Stimulated activated CD8-positive, alpha-beta memory T cell treated with anti-CD3 and anti-CD28 coated beads, Interleukin-15, amount 100 ng/mL, for 24 hours (primary cell): ENCODE data around the gene STAT3.
"Not testable (repeated sequence)": the region's sequence is repeated elsewhere in the genome, so short reads cannot be mapped to it uniquely, and the experiment has no call there.

Experiments used
- DNase-seq: peaks from one replicate; pipeline ENCODE4 v3.0.0-alpha.2; 2020; ENCODE audit warnings: low read depth

STAT3 gene

DNA sequence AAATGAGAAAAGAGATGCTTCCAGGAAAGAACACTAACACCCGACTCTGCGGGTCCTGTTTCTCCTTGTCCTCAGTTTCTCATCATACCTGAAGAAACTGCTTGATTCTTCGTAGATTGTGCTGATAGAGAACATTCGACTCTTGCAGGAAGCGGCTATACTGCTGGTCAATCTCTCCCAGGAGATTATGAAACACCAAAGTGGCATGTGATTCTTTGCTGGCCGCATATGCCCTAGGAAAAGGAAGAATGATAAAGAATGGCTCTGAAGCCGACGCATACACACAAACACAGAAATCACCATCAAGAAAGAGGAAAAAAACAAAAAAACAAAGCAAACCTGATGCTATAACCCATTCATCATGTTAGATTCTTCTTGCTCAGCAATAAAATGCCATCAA, 41.8 kb downstream of the STAT3 start:
- DNase-seq, result no peak

DNA sequence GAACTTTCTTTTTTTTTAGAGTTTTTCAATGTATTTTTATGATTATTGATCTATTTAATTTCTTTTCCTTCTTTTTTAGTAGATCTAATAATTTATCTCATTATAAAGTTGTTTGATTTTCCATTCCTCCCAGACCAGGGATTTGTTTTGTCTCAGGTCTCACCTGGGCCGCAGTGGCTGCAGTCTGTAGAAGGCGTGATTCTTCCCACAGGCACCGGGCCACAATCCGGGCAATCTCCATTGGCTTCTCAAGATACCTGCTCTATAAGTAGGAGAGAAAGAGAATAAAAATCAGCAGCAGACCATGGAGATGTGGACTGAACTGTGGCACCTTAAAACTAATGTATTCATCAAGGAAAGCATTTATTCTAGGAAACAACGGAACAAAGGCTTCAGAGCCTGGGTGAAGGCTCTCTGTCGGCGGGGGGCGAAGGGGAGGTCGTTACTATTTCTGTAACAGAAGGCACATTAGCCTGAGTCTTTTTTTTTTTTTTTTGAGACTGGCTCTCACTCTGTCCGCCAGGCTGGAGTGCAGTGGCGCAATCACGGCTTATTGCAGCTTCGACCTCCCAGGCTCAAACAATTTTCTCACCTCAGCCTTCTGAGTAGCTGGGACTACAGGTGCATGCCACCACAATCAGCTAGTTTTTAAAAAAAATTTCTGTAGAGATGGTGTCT, 42.7 kb downstream of the STAT3 start:
- DNase-seq, result no peak

DNA sequence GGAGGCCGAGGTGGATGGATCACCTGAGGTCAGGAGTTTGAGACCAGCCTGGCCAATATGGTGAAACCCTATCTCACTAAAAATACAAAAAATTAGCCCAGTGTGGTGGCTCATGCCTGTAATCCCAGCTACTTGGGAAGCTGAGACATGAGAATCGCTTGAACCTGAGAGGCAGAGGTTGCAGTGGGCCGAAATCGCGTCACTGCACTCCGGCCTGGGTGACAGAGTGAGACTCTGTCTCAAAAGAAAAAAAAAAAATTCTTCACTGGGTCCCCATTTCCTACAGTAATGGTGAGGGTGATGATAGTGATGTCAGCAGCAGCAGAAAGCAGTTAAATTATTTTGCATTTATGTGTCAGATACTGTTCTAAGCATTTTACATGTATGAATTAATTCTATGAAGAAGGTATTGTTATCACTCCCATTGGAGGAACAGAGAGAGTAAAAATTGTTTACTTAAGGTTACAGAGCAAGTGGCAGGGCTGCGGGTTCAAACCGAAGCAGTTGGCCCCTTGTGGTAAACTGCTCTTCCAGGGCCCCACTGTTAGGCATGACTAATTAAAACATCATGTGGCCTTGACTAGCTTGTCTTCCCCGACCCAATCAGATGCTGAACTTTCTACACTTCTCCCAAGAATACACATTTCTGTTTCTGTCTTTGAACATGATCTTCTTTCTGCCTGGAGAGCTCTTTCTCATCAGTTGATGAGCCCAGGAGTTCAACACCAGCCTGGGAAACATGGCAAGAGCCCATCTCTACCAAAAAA, 45.8 kb downstream of the STAT3 start:
- DNase-seq, result no peak

DNA sequence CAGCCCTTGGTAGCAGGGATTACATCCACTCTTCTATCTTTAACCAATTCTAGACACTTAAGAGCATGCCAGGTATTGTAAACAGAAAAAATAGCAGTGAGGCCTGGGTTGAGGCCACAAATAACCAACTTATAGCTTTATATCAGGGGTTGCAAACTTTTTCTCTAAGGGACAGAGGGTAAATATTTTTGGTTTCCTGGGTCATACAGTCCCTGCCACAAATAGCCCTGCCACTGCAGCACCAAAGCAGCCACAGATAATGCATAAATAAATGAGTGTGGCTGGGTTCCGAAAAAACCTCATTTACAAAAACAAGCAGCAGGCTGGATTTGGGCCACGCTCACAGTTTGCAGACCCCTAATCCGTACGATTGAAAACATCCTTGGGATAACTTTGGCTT, 46.7 kb downstream of the STAT3 start:
- no peak for DNase-seq

DNA sequence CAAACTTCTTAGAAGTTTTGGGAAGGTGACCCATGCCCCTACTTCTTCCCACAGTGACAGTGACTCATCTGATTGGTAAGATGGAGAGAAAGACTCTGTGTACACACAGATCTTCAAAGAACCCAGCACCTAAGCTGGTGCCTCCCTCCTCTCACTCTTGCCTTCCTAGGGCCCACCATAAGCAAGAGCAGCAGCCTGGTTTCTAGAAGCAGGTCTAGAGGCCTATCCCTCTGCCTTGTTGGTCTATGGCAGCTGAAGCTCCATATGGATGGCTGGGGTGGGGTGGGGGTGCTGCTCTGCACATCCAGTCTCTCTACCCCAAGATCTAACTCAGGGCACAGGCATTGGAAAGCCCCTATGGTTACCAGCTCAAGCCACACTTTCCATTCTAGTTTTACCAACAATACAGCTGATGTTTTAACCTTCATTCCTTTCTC, 47.5 kb downstream of the STAT3 start:
- DNase-seq, result no peak

DNA sequence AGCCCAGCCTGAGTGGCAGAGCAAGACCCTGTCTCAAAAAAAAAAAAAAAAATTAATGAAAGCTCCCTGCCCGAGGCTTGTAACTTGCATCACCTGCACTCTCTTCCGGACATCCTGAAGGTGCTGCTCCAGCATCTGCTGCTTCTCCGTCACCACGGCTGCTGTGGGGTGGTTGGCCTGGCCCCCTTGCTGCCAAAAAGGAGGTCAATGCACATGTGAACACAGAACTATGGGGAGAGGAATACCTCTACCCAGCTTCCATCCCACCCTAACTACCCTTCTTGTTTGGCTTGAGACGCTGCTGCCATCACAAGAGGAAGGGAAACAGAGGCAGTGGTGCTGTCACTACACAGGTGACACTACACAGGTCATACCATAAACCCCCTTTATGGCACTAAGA, 49.0 kb downstream of the STAT3 start:
- DNase-seq, result no peak

DNA sequence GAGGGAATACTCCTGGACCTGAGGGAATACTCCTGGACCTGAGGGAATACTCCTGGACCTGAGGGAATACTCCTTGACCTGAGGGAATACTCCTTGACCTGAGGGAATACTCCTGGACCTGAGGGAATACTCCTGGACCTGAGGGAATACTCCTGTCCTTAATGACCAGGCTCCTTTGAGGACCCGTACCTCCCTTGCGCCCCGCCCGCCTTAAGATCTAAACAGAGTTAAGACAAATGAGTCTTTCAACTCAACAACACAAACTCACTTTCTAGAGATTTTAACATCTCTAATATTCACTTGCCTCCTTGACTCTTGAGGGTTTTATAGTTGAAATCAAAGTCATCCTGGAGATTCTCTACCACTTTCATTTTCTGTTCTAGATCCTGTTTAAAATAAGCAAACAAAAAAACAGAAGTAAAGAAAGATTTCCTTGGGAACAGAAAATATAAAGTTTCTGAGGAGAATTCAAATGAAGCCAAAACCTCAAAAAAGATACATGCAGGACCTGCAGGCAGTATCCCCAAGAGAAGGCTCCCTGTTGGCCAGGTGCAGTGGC, 49.7 kb downstream of the STAT3 start:
- DNase-seq, result no peak

DNA sequence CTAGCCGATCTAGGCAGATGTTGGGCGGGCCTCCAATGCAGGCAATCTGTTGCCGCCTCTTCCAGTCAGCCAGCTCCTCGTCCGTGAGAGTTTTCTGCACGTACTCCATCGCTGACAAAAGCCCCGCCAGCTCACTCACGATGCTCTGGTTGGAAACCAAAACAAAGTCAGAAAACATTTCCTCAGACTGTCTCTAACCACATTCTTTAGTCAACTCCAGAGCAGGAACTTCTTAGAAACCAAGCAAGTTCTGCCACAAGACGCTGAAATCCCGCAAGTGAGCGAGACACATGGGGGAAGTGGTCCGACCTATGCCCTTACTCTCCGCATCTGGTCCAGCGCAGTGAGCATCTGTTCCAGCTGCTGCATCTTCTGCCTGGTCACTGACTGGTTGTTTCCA, 50.8 kb downstream of the STAT3 start:
- DNase-seq, result no peak

DNA sequence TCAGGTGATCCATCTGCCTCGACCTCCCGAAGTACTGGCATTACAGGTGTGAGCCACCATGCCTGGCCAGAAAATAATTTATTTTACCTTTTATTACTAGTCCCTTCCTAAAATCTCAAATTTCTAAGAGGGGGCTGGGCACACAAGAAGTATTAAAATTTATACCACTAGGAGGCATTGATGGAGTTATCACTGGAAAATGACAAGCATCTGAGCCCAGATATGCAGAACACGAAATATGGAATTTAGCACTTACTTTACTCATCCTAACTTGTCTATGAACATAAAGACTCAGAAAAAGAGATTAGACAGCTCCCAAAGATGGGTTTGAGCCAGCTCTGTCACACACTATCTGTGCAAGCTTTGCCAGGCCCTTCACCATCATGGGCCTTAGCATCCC, 53.6 kb downstream of the STAT3 start:
- DNase-seq, result no peak

DNA sequence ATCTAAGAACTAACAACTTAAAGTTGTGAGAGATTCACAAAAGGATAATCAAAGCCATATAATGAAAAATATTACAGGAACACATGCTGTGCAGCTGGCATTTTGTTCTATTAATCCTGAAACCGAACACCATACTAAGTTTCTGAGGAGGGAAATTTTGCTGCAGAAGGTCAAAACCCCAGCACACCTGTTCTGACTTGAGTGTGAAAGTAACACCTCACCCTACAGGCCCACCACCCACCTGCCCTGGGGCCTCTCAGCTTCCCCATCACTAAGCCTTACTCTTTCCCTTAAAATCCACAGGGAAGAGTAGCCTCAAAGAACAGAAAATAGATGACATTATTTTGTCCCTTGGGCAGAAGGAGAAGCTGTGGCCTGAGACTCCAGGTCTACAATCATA, 55.2 kb downstream of the STAT3 start:
- DNase-seq, result no peak

DNA sequence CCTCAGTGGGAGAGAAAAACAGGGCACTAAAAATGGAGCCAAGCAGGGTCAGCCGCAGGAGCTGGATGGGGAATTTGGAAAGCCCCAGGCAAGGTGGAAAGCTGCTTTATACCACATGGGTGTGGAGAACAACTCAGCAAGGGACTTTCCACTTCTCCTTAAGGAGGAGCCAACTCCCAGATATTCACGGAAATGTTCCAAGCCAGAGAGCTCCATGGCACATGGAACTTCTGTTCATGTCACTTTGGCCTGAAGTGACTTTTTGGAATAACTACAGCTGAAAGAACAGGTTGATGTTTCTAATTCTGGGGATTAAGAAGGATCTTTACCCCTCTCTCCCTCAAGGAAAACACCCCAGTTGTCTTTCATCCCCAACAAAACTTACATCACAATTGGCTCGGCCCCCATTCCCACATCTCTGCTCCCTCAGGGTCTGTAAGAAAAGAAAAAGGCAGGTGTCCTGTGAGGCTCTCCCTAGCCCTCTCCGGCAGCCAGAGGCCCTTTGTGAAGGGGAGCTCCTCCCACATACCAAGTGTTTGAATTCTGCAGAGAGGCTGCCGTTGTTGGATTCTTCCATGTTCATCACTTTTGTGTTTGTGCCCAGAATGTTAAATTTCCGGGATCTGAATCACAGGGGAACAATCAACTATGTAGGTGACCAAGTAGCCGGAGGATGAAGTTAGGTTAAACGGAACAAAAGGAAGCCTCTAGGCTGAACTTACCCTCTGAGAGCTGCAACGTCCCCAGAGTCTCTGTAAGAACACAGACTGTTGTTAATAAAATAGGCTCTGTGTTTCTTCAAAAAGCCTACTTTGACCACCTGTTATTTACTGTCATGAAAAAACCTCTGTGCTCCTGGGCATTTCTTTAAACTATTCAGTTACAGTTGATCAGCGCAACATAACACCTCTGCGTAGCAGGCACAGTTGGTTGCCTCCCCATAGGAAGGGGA, 58.9 kb downstream of the STAT3 start:
- no peak for DNase-seq

DNA sequence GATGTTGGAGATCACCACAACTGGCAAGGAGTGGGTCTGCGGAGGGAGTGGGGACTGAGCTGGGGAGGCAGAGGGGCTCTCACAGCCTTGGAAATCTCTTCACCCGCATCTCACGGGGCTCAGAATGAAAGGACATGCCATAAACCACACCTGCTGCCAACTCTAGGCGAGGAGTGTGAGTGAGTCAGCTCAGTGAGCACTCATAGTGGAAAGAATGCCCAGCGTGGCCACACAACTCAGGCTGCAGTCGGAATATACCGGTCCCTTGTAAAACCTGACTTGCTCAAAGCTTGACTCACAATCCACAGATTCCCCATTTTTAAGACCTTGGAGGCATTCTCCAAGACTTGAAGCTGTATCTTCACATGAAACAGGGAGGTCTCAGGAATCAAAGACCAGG, 63.2 kb downstream of the STAT3 start:
- DNase-seq, result no peak

DNA sequence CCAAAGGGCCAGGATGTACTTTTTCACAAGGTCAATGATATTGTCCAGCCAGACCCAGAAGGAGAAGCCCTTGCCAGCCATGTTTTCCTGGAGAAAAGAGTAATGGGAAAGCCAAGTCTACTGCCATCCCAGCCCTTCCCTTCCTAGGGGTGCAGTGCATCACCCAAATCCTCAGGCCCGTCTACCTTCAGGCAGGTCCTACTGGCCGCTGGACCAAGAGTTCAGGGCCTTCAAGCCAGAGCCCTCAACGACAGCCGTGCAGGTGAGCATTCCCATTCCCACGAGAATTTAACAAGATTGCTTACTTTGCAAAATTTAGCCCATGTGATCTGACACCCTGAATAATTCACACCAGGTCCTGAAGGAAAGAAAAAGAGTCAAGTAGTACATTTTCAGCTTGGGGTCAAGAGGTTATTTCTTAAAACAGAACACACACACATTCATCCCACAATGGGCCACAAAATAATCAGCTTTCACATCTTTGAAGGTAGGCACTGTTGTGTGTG, 64.9 kb downstream of the STAT3 start:
- no peak for DNase-seq

DNA sequence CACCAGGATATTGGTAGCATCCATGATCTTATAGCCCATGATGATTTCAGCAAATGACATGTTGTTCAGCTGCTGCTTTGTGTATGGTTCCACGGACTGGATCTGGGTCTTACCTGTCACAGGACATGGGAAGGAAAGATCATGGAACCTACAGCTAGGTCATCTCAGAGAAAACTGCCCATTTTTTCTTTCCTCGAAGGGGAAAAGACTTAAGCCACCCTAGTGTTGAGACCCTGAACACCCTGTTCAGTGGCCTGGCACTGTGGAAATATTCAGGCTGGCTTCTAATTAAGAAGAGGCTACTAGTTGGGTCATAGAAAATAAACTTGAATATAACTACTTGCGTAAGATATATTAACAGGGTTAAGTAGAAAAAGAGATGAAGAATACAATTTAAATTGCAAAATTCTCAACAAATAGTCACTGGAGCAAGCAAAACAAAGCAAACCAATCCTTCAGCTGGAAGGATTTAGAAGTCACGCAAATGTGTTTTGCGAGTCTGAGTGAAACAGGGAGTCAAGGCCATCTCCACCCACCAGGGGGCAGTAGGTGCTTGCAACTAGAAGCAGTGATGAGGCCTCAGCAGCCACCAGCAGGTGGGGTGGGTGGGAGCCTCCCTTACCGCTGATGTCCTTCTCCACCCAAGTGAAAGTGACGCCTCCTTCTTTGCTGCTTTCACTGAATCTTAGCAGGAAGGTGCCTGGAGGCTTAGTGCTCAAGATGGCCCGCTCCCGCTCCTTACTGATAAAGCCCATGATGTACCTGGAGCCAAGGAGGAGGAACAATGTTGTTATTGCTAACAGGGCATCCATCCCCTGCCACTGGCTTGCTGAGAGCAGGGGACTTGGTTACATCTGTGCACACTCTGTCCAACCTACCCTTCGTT, 65.6 kb downstream of the STAT3 start:
- DNase-seq, result peak; percentile 82

DNA sequence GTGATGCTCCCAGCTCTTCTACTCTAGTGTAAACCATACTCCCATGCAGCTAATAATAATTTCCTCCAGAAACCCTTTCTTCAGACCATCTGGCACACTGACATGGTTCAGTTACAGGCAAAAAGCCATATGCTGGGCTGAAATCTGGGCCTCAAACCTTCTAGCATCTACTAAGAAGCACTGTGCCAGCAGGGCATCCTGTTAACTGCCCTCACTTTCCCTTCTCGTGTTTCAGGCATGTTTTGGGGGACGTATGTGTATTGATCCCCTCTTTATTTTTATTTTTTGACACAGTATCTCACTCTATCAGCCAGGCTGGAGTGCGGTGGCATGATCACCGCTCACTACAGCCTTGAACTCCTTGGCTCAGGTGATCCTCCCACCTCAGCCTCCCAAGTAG, 66.7 kb downstream of the STAT3 start:
- DNase-seq, result no peak

DNA sequence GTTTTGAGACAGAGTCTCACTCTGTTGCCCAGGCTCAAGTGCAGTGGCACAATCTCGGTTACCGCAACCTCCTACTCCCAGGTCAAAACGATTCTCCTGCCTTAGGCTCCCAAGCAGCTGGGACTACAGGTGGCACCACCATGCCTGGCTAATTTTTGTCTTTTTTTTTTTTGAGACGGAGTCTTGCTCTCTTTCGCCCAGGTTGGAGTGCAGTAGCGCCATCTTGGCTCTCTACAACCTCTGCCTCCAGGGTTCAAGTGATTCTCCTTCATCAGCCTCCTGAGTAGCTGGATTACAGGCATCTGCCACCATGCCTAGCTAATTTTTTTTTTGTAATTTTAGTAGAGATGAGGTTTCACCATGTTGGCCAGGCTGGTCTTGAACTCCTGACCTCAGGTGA, 70.3 kb downstream of the STAT3 start:
- DNase-seq, result not testable (repeated sequence)

DNA sequence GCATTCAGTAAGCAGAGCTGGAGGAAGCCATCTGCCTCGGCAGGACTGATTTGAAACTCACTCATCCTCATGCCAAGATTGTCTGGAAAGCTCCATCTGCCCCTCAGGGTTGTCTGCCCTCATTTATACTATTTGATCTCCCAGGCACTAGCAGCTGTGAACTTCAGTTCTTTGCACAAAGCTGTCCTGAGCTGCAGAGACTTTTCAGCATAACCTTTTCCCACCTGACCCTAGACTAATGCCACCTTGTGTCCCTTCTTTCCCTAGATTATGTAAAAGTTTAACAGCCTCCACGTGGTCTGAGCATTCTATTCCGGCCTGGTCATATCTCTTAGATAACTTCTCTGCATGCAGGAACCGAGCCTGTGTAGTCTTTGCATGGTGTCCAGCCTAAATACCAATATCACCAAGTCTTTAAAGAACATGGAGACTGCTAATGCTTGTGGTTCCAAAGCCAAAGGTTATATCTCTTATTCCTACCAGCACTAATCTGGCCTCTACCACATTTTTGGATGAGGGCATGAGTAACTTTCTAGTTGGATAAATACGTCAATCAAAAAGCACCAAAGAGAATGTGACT, 70.9 kb downstream of the STAT3 start:
- DNase-seq, result no peak

DNA sequence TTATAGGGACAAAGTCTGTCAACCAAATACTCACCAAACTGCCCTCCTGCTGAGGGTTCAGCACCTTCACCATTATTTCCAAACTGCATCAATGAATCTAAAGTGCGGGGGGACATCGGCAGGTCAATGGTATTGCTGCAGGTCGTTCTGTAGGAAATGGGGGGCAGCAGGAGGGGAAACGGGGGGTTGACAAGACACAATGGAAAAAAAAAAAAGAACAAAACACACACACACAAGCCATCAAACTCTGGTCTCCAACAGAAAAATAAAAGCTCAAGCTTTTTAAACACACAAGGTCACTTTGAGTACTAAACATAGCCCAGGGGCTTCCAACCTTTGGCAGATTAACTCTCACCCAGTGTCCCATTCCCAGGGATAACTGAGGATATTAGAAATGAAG, 71.5 kb downstream of the STAT3 start:
- no peak for DNase-seq

DNA sequence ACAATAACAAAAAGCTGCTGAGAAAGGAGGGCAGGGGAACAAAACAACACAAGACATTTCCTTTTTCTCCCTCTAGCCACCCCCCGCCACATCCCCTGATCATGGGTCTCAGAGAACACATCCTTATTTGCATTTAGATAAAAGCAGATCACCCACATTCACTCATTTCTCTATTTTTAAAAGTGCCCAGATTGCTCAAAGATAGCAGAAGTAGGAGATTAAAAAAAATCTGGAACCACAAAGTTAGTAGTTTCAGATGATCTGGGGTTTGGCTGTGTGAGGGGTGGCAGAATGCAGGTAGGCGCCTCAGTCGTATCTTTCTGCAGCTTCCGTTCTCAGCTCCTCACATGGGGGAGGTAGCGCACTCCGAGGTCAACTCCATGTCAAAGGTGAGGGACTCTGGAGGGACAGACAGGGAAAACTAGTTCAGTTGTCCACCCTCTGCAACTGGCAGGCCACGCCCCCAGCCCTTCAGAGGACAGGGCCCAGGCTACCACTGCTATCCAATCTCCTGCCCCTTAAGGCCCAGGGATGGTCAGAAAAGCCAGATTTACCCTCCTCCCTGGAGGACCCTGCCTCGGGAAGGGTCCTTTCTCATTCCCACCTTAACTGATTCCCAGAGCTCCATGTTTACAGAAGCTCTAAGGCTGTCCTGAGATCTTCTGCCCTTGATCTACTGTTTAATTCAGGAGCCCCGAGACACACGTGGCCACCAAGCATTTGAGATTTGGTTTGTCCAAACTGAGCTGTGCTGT, 72.7 kb downstream of the STAT3 start:
- DNase-seq, result no peak
